DMS79 (cell line): Measurements from ENCODE around the gene TCEAL9.
"Not testable (repeated sequence)": the region's sequence is repeated elsewhere in the genome, so short reads cannot be mapped to it uniquely, and the experiment has no call there.

Source experiments
- DNase-seq: peaks from one replicate; lab custom pipeline; 2025; lab: John Stamatoyannopoulos, UW

Gene TCEAL9

DNA sequence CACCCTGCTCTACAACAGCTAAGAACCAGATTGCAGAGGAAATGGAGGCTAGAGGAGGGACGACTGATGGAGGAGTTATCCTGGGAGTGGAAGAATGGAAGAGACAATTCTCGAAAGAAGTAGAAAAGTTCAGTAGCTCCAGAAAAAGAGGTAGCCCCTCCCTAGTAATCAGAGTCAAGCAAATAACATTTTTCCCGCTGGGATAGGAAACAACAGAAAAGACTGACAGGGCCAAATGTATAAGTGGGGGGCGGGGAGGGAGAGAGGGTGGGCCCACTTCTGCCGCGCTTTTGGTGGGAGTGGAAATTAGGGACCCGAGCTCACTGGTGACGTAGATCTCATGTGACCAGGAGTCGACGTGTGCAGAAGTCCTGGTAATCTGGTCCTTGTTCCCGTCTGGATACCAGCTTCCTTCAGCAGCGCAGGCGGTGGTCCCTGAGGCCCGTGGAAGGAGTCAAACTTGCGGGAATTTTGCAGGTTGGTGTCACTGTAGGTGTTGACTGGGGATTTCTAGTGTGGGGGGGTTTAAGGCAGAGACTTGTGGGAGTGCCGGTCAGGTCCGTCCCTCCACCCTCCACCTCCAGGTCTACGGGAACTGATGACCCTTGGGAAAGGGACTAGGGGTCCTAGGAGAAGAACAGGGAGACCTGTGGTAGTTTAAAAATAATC lies at the start of gene TCEAL9:
Gene TCEAL9 (plus strand): TSS at position 377 of the 669 bp plus-strand sequence. CDS start 1,179 bp downstream, outside the sequence.
- DNase-seq, result peak; percentile 76

DNA sequence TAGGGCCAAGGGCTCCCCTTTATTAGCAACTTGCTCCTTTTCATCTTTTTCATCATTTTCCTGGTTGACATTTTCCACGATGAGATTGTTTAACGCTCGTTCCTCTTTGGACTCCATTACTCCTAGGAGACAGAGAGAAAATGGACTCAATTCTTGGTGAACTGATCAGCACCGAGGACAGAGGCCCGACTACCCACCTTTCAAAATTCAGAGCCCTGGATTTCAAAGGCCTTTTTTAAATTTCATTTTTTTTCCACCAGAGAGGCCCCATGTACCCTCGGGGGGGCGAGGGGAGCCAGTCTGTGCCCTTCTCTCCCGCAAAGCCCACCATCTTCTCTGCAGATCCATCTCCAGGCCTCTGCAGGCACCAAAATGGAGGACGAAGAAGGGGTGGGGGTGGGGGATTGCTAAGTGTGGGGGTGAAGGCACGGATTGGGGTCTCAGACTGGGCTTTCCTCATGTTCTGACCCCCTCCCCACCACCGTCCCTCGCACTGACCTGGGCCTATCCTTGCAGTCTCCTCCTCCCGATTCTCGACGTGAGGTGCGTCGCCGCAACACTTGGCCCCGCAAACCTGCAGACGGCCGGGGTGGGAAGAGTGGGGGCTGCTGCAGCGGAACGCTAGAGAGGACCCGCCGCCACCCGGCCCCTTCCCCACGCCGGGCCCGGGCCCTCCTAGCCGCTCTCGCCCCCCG lies 46.3 kb upstream of the TCEAL9 start:
- DNase-seq, result peak; percentile 63

GRCh38 chrX:103310555-103311398 lies 45.5 kb upstream of the TCEAL9 start, which contains the start of gene BEX2:
Gene BEX2 (minus strand): TSS chrX:103310990. CDS start chrX:103309976, 1,014 bp downstream.
- peak; percentile 77 for DNase-seq

GRCh38 chrX:103311399-103311780 lies 44.9 kb upstream of the TCEAL9 start:
- DNase-seq, result no peak

DNA sequence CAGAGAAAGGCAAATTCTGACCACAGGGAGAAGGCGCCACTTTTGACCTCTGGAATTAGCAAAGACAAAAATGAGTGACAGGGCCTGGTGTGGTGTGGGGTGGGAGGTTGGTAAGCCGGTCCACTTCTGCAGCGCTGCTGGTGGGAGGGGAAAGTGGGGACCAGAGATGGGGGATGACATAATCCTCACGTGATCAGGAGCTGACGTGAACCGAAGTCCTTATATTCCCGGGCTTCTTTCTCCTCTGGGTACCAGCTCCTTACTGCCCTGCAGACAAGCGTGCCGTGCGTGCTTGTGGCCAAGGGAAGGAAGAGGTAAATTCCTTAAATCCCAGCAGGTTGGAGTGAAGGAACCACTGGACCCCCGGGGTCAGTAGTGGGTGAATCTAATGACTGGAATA lies 26.3 kb upstream of the TCEAL9 start, which contains the start of gene TCEAL7:
Gene TCEAL7 (plus strand): TSS at position 249 of the 400 bp plus-strand sequence. CDS start 1,165 bp downstream, outside the sequence.
- DNase-seq, result no peak

- DNase-seq, result no peak
Measured at GRCh38 chrX:103330681-103331288, 25.5 kb upstream of the TCEAL9 start.

DNA sequence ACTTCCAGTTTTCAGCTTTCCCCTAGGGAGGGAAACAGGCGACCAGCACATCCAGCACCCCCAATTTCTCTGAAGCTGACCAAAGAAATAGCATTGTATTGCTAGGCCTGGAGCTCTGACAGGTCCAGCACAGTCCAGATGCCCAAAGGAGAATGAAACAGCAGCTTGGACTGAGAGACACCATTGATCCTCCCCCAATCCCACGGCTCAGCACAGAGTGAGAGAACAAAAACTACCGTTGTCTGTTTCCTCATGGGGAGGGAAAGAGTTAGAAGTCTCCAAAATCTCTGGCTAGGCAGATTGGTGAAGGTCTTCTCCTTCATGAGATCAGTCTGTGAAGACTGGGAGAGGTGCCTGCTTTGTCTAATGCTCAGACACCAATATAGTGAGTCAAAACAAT lies 17.6 kb upstream of the TCEAL9 start:
- DNase-seq, result no peak

GRCh38 chrX:103343105-103343504 lies 13.2 kb upstream of the TCEAL9 start:
- DNase-seq, result no peak

DNA sequence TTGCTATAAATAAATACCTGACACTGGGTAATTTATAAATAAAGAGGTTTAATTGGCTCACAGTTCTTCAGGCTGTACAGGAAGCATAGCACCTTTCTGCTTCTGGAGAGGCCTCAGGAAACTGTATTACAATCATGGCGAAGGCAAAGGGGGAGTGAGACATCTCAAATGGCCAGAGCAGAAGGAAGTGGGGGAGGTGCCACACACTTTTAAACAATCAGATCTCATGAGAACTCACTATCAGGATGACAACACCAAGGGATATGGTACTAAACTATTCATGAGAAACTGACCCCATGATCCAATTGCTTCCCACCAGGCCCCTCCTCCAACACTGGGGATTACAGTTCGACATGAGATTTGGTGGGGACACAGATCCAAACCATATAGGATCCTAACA lies 11.7 kb upstream of the TCEAL9 start:
- no peak for DNase-seq

DNA sequence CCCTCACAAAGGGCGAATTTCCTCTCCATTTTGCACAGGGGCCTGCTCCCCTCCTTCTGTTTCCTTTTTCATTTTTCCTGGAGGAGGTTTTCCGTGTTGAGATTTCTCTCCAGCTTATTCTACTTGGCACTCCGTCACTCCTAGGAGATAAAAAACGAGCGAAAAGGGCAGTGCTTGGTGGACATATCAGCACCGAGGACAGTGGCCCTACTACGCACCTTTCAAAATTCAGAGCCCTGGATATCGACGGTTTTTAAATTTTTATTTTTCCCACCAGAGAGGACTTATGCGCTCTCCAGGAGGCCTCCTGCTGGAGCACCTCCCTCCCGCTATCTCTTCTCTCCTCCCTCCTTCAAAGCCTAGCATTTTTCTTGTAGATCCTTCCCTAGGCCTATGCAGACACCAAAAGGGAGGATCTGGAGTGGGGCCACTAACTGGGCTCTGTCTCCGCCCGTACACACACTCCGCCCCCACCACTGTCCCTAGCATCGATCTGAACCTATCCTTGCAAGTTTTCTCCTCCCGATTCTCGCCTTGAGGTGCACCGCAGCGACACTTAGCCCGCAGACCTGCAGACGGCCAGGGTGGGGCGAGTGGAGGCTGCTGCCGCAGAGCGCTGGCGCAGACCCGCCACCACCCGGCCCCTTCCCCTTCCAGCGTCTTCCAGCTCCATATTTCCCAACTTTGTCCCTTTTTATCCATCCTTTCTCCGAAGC lies 8.5 kb upstream of the TCEAL9 start:
- DNase-seq, result no peak

DNA sequence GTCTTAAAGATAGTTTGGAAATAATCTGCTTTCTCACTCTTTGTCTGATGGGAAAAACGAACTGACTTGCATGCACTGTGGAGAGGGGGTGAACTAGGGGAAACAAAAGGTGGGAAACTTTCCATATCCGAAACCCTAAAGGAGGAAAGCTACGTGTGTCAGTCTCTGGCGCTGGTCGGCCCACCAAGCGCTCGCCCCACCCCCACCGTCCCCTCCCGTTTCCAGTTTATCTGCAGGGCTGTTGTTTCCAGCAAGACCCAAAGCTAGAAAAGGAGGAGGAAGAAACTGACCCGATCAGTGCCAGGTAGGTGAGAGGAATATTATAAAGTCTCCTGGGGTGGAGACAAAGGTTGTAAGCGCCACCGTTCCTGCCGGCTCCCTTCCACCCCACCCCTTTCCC lies 552 bp downstream of the TCEAL9 start:
- DNase-seq, result no peak

GRCh38 chrX:103357871-103358270 lies 1.6 kb downstream of the TCEAL9 start:
- no peak for DNase-seq

DNA sequence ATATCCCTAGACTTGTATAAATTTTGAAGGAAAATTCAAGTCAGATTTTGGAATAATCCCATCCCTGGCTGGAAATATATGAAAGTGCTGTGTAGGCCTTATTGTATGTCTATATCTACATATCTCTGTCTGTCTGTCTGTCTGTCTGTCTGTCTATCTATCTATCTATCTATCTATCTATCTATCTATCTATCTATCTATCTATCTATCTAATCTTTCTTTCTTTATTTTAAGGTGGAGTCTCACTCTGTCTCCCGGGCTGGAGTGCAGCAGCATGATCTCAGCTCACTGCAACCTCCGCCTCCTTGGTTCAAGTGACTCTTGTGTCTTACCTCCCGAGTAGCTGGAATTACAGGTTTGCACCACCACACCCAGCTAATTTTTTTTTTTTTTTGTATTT lies 3.3 kb downstream of the TCEAL9 start:
- not testable (repeated sequence) for DNase-seq

- DNase-seq, result no peak
Measured at GRCh38 chrX:103360092-103360491, 3.8 kb downstream of the TCEAL9 start.

DNA sequence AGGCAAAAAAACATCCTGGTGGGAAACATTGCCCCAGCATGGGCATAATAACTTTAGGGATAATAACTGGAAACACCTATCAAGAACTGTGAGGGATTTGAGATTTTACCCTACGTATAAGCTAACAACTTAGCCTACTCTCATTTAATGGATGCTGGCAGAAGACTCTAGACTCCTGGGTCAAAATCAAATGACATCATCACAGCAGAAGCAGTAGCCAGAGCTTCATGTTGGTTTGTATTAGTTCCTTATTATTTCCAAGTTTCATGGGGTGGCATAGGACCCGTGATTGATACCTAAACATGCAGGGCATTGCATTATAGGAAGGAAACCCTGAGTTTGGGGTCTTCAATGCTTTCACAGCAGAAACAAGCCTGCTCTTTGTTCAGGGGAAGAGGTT lies 4.6 kb downstream of the TCEAL9 start:
- no peak for DNase-seq

GRCh38 chrX:103361798-103362197 lies 5.5 kb downstream of the TCEAL9 start:
- no peak for DNase-seq

DNA sequence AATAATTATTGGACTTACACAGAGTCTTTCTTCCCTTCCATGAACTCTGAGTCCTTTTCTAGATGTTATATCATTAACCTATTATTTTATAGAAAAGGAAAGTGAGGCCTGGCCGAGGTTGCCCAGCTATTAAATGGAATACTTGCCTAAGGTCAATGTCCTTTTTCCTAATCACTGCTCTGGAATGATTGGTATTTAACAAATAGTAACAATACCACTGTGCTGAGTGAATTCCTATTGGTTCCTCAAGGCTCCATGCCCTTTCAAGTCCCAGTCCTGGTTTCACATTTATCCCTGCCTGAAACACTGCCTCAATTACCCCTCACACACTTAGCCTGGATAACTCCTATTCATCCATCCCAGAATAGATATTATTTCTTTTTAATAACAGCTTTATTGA lies 6.2 kb downstream of the TCEAL9 start:
- no peak for DNase-seq

DNA sequence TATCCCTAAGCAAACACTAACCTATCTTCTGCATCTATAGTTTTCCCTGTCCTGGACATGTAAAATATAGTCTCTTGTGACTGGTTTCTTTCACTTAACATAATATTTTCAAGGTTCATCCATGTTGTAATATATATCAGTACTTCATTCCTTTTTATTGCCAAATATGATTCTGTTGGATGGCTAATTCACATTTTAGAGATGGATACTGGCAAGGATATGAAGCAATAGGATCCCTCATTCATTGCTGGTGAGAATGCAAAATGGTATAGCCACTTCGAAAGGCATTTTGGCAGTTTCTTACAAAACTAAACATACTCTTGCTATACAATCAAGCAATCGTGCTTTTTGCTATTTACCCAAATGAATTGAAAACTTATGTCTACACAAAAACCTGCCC lies 6.7 kb downstream of the TCEAL9 start:
- no peak for DNase-seq

DNA sequence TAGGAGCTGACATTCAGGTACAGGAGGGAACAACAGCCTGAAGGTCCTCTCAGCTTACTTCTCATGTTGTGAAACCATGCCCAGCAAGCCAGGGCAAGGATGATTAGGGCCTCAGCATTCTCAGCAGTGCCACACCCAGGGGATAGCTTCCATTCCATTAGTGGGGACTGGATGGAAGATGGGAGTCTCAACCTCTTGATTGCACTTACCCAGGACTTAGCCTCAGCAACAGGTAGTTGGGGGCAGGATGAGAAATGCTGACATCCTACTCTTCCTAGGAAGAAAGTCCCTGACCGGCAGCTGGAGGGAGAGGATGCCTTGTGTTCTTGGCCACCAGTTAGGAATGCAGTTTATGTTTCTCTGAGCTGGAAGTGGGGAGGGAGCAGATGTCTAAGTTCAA lies 11.2 kb downstream of the TCEAL9 start:
- DNase-seq, result no peak

DNA sequence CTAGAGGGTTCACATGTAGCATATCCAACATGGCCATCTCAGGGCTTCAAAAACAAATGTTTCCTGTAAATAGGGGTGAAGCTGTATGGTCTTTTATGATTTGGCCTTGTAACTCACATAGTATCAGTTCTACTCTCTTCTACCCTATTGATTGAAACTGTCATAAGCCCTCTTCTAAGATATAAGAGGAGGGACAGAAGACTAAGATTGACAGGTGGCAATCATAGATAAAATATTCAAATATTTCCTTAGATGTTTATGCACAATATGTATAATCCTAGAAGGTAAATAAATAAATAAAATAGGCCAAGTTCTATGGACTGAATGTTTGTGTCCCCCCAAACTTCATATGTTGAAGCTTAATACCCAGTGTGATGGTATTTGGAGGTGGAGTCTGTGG lies 13.2 kb downstream of the TCEAL9 start:
- DNase-seq, result no peak

- no peak for DNase-seq
Measured at GRCh38 chrX:103372886-103373285, 16.6 kb downstream of the TCEAL9 start.

- no peak for DNase-seq
Measured at GRCh38 chrX:103373581-103373980, 17.3 kb downstream of the TCEAL9 start.
